ENCODE results near the gene KIF6. TPM values are rescaled to one million over a fixed set of nuclear protein-coding genes. Genes with fewer than 3 reads are reported as not detected.
"Not testable (repeated sequence)": the region's sequence is repeated elsewhere in the genome, so short reads cannot be mapped to it uniquely, and the experiment has no call there.

KIF6 gene
- total RNA-seq, 1 donor from 2014 or later, result 0.32 TPM

GRCh38 chr6:39553860-39554802 lies 171.1 kb downstream of the KIF6 start:
- intact Hi-C loops (cut with micrococcal nuclease), result no loop called here

DNA sequence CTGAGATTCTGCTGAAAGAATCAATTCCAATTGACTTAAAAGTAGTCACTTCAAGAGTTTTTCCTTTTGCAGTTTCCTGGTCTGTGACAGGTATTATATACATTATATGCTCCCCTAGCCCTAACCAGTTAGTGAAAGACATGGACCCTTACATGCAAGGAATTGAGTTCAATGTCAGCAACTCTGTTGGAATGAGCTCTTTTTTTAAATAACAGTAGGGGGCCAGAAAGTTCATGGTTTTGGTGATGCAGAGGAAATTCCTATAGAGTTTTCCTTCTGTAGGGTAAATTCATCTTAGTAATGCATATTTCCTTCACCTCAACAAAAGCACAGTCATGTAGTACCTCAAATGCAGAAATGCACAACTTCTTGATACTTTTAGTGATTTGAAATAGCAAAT lies 172.2 kb downstream of the KIF6 start:
- intact Hi-C loops (cut with micrococcal nuclease), result no loop called here

- intact Hi-C loops (cut with micrococcal nuclease), result no loop called here
Measured at GRCh38 chr6:39550191-39550590, 175.0 kb downstream of the KIF6 start.

DNA sequence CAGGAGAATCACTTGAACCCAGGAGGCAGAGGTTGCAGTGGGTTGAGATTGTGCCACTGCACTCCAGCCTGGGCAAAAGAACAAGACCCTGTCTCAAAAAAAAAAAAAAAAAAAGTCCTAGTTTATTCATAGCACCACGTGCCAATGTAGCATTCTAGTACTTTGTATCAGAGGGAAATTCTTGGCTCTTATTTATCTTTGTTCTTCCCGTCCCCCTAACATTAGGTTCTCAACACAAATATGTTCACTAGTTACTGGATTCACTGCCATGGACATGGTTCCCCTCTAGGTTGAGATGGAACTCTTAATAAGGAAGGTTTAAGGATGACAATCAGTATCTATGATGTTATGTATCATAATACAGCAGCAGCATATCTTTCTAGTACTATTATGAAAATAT lies 178.5 kb downstream of the KIF6 start:
- intact Hi-C loops (cut with micrococcal nuclease), result no loop called here

GRCh38 chr6:39543950-39544349 lies 181.3 kb downstream of the KIF6 start:
- intact Hi-C loops (cut with micrococcal nuclease), result no loop called here

GRCh38 chr6:39543095-39543494 lies 182.1 kb downstream of the KIF6 start:
- intact Hi-C loops (cut with micrococcal nuclease), result no loop called here

GRCh38 chr6:39540454-39540853 lies 184.8 kb downstream of the KIF6 start:
- intact Hi-C loops (cut with micrococcal nuclease), result no loop called here

- intact Hi-C loops (cut with micrococcal nuclease), result no loop called here
Measured at GRCh38 chr6:39530201-39530759, 194.9 kb downstream of the KIF6 start.

GRCh38 chr6:39527792-39528564 lies 197.2 kb downstream of the KIF6 start:
- intact Hi-C loops (cut with micrococcal nuclease), result no loop called here

- intact Hi-C loops (cut with micrococcal nuclease), result no loop called here
Measured at GRCh38 chr6:39524007-39524406, 201.2 kb downstream of the KIF6 start.

- intact Hi-C loops (cut with micrococcal nuclease), result no loop called here
Measured at GRCh38 chr6:39521958-39522357, 203.2 kb downstream of the KIF6 start.

DNA sequence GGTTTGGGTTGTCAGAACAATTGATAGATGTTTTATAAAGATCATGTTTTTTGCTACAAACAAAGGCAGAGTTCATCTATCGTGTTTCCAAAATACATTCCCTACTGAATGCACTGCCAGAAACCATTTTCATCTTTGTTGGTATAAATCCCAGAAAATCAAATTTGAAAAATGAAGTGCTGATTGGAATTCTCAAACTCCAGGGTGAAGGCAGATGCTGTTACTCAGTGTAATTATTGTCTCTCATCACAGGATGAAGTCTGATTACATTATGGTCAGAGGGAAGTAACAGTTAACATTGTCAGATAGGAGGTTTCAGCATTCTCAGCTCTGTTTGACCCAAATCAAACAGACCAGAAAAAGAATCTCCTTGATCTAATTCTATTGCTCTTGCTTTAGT lies 204.3 kb downstream of the KIF6 start:
- intact Hi-C loops (cut with micrococcal nuclease), result no loop called here

GRCh38 chr6:39520411-39520810 lies 204.8 kb downstream of the KIF6 start:
- intact Hi-C loops (cut with micrococcal nuclease), result no loop called here

DNA sequence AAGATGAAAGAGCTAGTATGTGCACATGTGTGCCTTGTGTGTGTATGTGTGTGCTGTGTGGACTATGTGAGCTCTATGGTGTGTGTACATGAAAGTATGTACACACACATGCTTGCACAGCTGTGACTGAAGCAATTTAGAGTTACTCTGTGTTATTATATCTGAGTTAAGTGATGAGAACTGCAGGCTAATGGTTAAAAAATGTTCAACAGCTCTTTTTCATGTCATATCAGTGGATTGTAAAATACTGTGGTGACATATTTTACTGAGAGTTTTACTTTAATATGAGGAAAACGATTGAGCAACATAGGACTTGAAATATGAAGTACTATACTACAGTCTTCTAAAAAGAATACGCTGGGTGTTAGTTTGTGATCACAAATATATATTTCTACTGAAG lies 207.0 kb downstream of the KIF6 start:
- intact Hi-C loops (cut with micrococcal nuclease), result no loop called here

DNA sequence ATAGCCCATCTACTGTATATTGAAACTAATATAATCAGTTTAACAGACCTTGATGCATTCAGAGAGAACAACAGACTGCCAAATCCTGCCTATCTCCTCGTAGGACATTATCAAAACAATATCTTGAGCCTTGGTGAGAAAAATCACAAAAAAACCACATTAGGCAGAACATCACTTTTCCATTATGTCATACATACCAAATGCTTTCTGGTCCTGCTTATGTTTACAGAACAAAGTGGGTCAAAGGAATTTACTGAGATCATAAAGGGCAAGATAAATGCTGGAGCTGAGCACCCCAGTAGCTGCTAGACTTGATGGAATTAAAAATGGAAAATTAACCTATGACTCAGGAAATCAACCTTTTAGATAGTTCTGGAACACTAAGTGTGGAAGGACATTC lies 207.5 kb downstream of the KIF6 start:
- intact Hi-C loops (cut with micrococcal nuclease), result no loop called here

GRCh38 chr6:39516471-39516870 lies 208.7 kb downstream of the KIF6 start:
- intact Hi-C loops (cut with micrococcal nuclease), result no loop called here

DNA sequence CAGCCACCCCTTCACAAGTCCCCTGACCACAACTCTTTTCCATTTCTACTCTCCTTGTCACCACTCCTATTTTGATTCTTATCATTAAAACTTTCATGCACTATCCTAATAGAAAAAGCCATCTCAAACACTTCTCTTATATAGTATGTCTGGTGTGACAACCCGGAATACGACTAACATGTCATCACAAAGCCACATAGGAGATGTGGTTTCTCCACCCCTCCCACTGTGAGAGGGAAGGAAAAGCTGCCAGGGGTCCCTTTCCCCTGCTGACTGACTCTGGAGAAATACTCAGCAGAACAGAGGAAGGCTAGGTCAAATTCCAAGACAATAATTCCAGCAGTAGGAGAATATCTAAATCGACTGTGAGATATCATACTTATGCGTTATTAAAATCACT lies 209.7 kb downstream of the KIF6 start:
- intact Hi-C loops (cut with micrococcal nuclease), result no loop called here

DNA sequence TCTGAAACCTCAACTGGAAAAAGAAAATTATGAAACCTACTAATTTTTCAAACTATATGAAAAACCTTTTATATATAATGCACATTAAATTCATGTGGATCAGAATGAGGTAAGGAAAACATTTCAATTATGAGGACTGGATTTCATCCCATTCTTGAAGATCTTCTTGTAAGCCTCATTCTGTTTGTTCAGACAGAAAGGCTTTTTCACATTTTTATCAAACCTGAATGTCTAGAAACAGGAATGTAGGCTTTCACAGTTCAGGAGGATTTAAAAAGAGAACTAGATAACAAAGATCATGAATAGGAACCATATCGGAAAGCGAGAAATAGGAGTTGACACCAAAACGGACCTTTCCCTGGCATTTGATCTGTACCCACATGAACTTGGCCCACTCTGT lies 210.2 kb downstream of the KIF6 start:
- intact Hi-C loops (cut with micrococcal nuclease), result no loop called here

DNA sequence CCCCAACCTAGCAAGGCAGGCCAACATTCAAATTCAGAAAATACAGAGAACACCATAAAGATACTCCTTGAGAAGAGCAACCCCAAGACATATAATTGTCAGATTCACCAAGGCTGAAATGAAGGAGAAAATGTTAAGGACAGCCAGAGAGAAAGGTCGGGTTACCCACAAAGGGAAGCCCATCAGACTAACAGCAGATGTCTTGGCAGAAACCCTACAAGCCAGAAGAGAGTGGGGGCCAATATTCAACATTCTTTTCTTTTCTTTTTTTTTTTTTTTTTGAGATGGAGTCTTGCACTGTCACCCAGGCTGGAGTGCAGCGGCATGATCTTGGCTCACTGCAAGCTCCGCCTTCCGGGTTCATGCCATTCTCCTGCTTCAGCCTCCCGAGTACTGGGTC lies 215.4 kb downstream of the KIF6 start:
- intact Hi-C loops (cut with micrococcal nuclease), result not testable (repeated sequence)

DNA sequence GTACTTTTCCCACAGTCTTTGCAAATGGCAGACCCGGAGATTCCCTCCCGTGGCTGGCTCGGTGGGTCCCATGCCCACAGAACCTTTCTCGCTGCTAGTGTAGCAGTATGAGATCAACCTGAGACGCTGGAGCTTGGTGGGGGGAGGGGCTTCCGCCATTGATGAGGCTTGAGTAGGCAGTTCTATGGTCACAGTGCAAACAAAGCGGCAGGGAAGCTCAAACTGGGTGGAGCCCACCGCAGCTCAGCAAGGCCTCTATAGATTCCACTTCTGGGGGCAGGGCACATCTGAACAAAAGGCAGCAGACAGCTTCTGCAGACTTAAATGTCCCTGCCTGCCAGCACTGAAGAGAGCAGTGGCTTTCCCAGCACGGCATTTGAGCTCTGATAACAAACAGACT lies 216.7 kb downstream of the KIF6 start:
- intact Hi-C loops (cut with micrococcal nuclease), result no loop called here

- intact Hi-C loops (cut with micrococcal nuclease), result no loop called here
Measured at GRCh38 chr6:39507331-39507998, 217.7 kb downstream of the KIF6 start.

All from T-helper 2 cell treated with Interferon-gamma antibody and Interleukin-4, amounts not matched to agents 100 ng/mL and 5 ng/mL, for 36 hours (primary cell).